Kidney epithelial cell (primary cell): ENCODE measurements around the gene PNMA1. TPM values are rescaled to one million over a fixed set of nuclear protein-coding genes. Genes with fewer than 3 reads are reported as not detected.
A peak's percentile ranks its signal among the peaks of the same experiment; 100 is the strongest.

Experiments
- DNase-seq: peaks from one replicate; pipeline ENCODE4 v3.0.0-alpha.2; 2010; ENCODE audit warnings: low read depth
- H3K27me3 ChIP-seq: 2 replicates; pipeline ENCODE4 v1.6.0; 2011; ENCODE audit warnings: low read length; ENCODE audit not compliant: control insufficient read depth, insufficient read depth
- H3K36me3 ChIP-seq: 2 replicates; pipeline ENCODE4 v1.5.1; 2011; ENCODE audit warnings: low read length; ENCODE audit not compliant: control insufficient read depth, insufficient read depth
- H3K4me3 ChIP-seq: 2 replicates; pipeline ENCODE4 v1.5.1; 2011; ENCODE audit warnings: low read depth, mild to moderate bottlenecking, control low read depth, low read length
- total RNA-seq: library from RNA; depleted of rRNA; stranded (reverse); fragments of >200 nt; gene quantifications from 2 replicates; pipeline ENCODE4 v1.2.3, GENCODE V29; 2015
- TF ChIP-seq, protein P1 (sequence below): IDR thresholded peaks from 2 replicates; pipeline ENCODE4 v1.5.1; 2011; ENCODE audit warnings: mild to moderate bottlenecking, moderate library complexity, low read length, control low read depth, inconsistent platforms; ENCODE audit not compliant: insufficient read depth, poor library complexity, severe bottlenecking

Gene PNMA1
- total RNA-seq, 1 donor from 2014 or later, result 31.0 TPM

DNA sequence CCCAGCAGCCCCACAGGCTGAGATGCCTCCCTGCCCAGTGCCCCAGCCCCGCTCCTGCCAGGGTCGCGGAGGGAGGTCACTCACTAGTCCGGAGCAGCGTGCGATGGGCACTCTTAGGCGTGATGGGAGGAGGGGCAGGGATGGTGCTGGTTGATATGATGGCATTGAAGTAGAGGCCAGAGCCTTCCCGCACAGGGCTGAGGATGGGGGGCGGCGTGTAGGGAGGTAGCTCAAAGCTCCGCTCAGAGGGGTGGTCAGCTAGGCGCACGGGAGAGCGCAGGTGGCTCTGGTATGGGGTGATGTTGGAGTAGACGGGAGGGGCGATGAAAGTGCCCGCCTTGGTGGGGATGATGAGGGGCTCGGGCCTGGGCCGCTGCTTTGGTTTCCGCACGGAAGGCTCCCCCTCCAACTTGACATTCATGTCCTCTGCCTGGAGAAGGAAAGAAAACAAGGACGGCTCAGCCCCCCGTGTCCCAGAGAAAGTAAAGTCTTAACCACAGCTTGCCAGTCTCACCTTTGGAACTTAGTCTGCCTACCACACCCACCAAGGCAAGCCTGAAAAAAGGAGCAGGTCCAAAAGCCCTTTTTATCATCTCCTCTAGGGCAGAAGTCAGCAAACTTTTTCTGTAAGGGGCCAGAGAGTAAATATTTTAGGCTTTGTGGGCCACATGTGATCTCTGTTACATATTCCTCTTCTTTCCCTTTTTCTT lies 15.5 kb upstream of the PNMA1 start:
- DNase-seq, result no peak
- peaks cover 11% of the 10 kb centered on the region for H3K36me3 ChIP-seq

DNA sequence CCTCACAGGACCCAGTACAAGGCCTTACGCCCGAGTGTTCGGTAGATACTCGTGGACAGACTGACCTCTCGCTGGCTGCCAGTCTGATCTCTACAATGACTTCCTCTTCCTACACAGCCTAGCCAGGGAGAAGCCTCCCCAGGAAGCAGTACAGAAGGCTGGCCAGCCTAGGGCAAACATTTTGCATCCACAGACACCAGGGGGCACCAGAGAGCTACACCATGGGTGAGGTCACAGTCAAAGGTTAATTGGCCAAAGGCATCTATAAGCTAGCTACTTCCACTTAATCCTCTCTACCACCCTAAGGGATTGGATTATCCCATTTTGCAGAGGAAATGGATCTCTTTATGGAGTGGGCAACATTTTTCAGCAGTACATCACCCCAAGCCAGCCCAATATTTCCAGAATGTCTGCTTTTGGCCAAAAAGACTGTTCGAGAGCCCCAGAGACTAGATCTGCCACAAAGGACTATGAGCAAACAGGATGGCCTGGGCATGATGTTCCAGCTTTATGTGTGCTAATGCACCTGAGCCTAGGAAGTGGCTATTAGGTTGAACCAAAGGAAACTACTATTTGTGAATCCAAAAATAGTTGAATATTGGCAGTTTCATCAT lies 14.6 kb upstream of the PNMA1 start:
- DNase-seq, result no peak
- Histone ChIP-seq H3K36me3 (peaks cover 12% of the 10 kb centered on the region), H3K4me3 (no peak overlapping the region), H3K27me3 (no peaks in the 10 kb centered on the region)
- TF ChIP-seq, protein P1, sequence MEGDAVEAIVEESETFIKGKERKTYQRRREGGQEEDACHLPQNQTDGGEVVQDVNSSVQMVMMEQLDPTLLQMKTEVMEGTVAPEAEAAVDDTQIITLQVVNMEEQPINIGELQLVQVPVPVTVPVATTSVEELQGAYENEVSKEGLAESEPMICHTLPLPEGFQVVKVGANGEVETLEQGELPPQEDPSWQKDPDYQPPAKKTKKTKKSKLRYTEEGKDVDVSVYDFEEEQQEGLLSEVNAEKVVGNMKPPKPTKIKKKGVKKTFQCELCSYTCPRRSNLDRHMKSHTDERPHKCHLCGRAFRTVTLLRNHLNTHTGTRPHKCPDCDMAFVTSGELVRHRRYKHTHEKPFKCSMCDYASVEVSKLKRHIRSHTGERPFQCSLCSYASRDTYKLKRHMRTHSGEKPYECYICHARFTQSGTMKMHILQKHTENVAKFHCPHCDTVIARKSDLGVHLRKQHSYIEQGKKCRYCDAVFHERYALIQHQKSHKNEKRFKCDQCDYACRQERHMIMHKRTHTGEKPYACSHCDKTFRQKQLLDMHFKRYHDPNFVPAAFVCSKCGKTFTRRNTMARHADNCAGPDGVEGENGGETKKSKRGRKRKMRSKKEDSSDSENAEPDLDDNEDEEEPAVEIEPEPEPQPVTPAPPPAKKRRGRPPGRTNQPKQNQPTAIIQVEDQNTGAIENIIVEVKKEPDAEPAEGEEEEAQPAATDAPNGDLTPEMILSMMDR, result peak; percentile 91

More for the DNA sequence above, 15.5 kb upstream of the PNMA1 start:
- TF ChIP-seq, protein P1, result no peak
- Histone ChIP-seq H3K4me3 (no peak overlapping the region), H3K27me3 (no peaks in the 10 kb centered on the region)

DNA sequence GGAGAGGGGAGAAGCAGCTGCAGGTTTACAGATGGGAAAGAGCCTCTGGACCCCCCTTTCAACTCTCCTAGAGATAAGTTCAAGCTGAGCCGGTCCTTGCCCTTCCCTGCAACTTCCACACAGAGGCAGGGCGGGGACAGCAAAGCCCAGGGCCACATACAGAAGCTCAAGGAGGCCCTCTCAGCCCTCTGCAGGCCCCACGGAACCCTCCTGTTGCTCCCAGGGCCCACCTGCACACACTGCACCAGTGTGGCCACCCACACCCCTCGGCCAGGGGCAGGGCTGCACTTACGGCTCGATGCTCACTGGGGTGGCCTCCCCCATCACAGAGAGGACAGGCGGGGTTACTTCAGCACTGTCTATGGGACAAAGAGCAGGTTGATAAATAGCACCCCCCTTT lies 13.0 kb upstream of the PNMA1 start:
- no peak overlapping the region for H3K4me3 ChIP-seq
- TF ChIP-seq, protein P1, result no peak
- no peak for DNase-seq
- peaks cover 12% of the 10 kb centered on the region for H3K36me3 ChIP-seq
- no peaks in the 10 kb centered on the region for H3K27me3 ChIP-seq

DNA sequence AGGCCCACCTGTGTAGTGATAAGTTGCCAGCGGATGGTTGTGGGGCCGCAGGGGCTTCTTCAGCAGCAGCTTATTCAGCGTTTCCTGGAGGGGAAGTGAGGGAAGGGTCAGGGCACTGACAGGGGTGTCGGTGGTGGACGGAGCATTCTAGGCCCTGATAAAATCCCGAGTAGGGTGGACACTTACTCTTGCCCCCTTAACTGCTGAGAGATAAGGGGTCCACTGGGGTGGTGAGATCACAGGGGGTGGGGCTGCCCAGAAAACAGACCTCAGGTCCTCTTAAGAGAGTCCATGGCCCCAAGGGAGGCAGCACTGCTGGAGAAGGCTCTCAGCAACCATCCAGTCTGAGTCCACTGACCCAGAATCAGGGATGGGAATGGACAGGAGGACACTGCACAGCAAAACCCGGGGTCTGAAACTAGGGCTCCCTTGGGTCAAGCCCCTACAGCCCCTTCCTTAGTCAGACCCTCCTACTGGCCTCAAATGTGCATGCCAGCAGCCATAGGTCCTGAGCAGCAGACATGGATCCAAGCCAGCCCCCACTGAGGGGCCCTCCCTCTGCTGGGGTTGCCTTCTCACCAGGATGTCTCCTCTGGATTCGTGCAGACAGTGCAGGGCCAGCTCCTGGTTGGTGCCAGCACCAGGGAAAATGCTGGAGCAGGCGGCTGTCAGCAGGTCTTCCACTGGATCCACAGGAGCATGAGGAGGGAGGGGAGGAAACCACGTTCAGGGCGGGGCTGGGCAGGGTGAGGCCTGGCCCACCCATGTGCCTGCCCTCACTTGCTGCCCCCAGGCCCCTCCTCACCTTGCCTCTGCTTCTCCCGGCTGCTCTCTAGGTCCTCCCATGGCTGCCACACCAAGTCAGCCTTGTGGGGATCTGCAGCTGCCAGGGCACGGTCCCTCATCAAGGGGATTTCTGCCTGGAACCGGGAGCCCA lies 12.1 kb upstream of the PNMA1 start:
- Histone ChIP-seq H3K4me3 (no peak overlapping the region), H3K27me3 (no peaks in the 10 kb centered on the region), H3K36me3 (peaks cover 12% of the 10 kb centered on the region)
- no peak for DNase-seq
- TF ChIP-seq, protein P1, result no peak

DNA sequence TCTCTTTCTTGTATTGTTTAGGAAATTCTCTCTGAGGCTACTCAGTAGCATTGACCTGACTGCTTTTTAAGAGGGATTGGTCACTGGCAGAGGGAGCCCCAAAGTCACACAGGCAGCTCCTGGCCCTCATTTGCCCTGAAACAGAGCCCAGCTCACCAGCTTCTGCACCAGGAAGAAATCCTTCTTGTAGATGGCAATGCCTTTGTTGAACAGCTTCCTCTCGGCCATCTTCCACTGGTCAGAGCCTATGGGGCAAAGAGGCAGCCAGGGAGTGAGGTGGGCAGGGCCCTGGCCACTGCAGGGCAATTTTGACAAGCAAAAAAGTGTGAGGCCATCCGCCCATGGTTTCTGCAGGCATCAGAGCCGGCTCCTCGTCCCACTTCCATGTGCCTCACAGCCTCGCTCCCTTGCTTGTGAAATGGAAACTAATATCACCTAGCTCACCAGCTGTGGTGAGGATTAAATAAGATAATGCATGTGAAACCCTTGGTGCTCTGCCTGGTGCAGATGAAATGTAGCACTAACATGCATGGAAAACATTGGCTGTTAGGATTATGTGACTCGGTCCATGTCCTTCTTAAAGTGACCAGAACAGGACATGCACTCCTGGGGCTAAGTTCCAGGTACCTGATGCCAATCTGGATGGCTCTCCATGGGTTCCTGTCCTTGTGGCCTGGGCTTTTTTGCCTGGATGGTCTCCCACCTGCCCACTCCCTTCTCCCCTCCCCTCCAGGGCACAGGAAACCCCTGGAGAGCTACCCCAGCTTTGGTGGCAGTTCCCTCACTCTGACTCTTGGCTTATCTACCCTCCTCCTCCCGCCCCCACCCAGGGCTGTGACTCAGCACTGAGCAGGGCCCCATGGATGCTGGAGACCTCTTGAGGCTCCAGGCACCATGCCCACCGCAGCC lies 11.2 kb upstream of the PNMA1 start:
- peaks cover 14% of the 10 kb centered on the region for H3K36me3 ChIP-seq
- H3K4me3 ChIP-seq, result no peak overlapping the region
- no peak for DNase-seq
- no peaks in the 10 kb centered on the region for H3K27me3 ChIP-seq
- TF ChIP-seq, protein P1, result no peak
